GM23338 (cell line): ENCODE results near the gene FHL2.

Experiments used
- CTCF ChIP-seq, 2 experiments: fragments of 200-600 bp in 1 of 2; sonication (generic) in 1 of 2; conservative IDR thresholded peaks; 2 replicates each; pipeline versions ENCODE4 v1.5.1 to v1.6.1; 2016 to 2017; ENCODE audit warnings: antibody characterized with exemption in 2 of 2, low read depth in 2 of 2, mild to moderate bottlenecking in 2 of 2, moderate library complexity in 1 of 2
- TF ChIP-seq, protein P1 (sequence below): IDR thresholded peaks from 2 replicates; pipeline ENCODE4 v1.6.1; 2016; ENCODE audit warnings: antibody characterized with exemption

GRCh38 chr2:105417857-105418436 lies 19.1 kb upstream of the FHL2 start:
- no peak for TF ChIP-seq CTCF (conservative IDR thresholded peaks at IDR 0.05; ENCODE audit: low read depth in 2 of 2)
- TF ChIP-seq, protein P1, sequence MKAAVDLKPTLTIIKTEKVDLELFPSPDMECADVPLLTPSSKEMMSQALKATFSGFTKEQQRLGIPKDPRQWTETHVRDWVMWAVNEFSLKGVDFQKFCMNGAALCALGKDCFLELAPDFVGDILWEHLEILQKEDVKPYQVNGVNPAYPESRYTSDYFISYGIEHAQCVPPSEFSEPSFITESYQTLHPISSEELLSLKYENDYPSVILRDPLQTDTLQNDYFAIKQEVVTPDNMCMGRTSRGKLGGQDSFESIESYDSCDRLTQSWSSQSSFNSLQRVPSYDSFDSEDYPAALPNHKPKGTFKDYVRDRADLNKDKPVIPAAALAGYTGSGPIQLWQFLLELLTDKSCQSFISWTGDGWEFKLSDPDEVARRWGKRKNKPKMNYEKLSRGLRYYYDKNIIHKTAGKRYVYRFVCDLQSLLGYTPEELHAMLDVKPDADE: no peak
